Neural progenitor cell (in vitro differentiated cells): ENCODE measurements around the gene PRELP.

Experiments used
- CTCF ChIP-seq: fragments of 200-600 bp; sonication (generic); IDR thresholded peaks from 2 replicates; pipeline ENCODE4 v1.5.1; 2017; ENCODE audit warnings: antibody characterized with exemption, mild to moderate bottlenecking
- EZH2 ChIP-seq: fragments of 200-600 bp; sonication (generic); IDR thresholded peaks from 2 replicates; pipeline ENCODE4 v1.6.1; 2017; ENCODE audit warnings: antibody characterized with exemption, mild to moderate bottlenecking, moderate library complexity

- no peak for TF ChIP-seq CTCF
- TF ChIP-seq EZH2, result no peak
Observed at GRCh38 chr1:203527013-203527412, 51.4 kb downstream of the PRELP start.
